Cardiac fibroblast (primary cell): ENCODE data around the gene POU2F2.
A peak's percentile ranks its signal among the peaks of the same experiment; 100 is the strongest.

Source experiments
- DNase-seq, 2 donors: peaks; one replicate each; pipeline versions ENCODE4 v3.0.0 to v3.0.0-alpha.2; 2010; ENCODE audit warnings: low read depth in 2 of 2
- H3K4me3 ChIP-seq, 2 donors: replicated peaks in 1 of 2; 1 replicate in 1 of 2; 2 replicates in 1 of 2; pipeline ENCODE4 v1.5.1; 2011; ENCODE audit warnings: low read depth in 2 of 2, low read length in 2 of 2, mild to moderate bottlenecking in 2 of 2, moderate library complexity in 1 of 2
- CTCF ChIP-seq: IDR thresholded peaks from one replicate; pipeline ENCODE4 v1.5.1; 2011; ENCODE audit warnings: low read depth, mild to moderate bottlenecking, low read length, inconsistent platforms

POU2F2 gene

GRCh38 chr19:42150364-42150763, 18.1 kb upstream of the POU2F2 start:
- no peak for TF ChIP-seq CTCF
- no peak overlapping the region for H3K4me3 ChIP-seq
- no peak for DNase-seq

- H3K4me3 ChIP-seq: no peak overlapping the region
- TF ChIP-seq CTCF: no peak
- no peak for DNase-seq
Observed at GRCh38 chr19:42149447-42150202, 17.4 kb upstream of the POU2F2 start.

- no peak for DNase-seq
- no peak overlapping the region for H3K4me3 ChIP-seq
- TF ChIP-seq CTCF: no peak
Observed at GRCh38 chr19:42148266-42148665, 16.0 kb upstream of the POU2F2 start.

GRCh38 chr19:42143341-42144234, 11.3 kb upstream of the POU2F2 start:
- peak; percentile 46 to 52 for DNase-seq
- TF ChIP-seq CTCF: no peak
- no peak overlapping the region for H3K4me3 ChIP-seq

GRCh38 chr19:42140125-42140754, 8.0 kb upstream of the POU2F2 start:
- DNase-seq: peak; percentile 74 to 82
- H3K4me3 ChIP-seq: no peak overlapping the region
- peak; percentile 2 for TF ChIP-seq CTCF

- DNase-seq: no peak
- no peak overlapping the region for H3K4me3 ChIP-seq
- TF ChIP-seq CTCF: no peak
Observed at GRCh38 chr19:42134535-42135070, 2.4 kb upstream of the POU2F2 start.
